GM12891 (cell line): ENCODE results near the gene CX3CR1.
"Not testable (repeated sequence)": the region's sequence is repeated elsewhere in the genome, so short reads cannot be mapped to it uniquely, and the experiment has no call there.

Source experiments
- DNase-seq: peaks from one replicate; pipeline ENCODE4 v3.0.0; 2011; ENCODE audit warnings: low spot score; ENCODE audit not compliant: insufficient read length
- FAIRE-seq: peaks from 2 replicates; lab custom pipeline; 2011; peaks lifted over from hg19 to GRCh38; lab: Jason Lieb, UNC
- PAX5 ChIP-seq: IDR thresholded peaks from 2 replicates; pipeline ENCODE4 v1.6.1; 2011; ENCODE audit warnings: low read length, moderate library complexity, mild to moderate bottlenecking; ENCODE audit not compliant: insufficient read depth, severe bottlenecking
- POLR2A ChIP-seq: IDR thresholded peaks from 2 replicates; pipeline ENCODE4 v1.6.1; 2011; ENCODE audit warnings: low read depth, low read length, control low read depth
- POLR2AphosphoS5 ChIP-seq: IDR thresholded peaks from 2 replicates; pipeline ENCODE4 v1.6.1; 2011; ENCODE audit warnings: low read depth, low read length, control low read depth
- POU2F2 ChIP-seq: IDR thresholded peaks from 2 replicates; pipeline ENCODE4 v1.6.1; 2011; ENCODE audit warnings: low read depth, mild to moderate bottlenecking, control low read depth, low read length, moderate library complexity
- SPI1 ChIP-seq: IDR thresholded peaks from 2 replicates; pipeline ENCODE4 v1.6.1; 2011; ENCODE audit warnings: low read depth, low read length, control low read depth
- TAF1 ChIP-seq: IDR thresholded peaks from 2 replicates; pipeline ENCODE4 v1.6.1; 2011; ENCODE audit warnings: low read depth, low read length, control low read depth

The CX3CR1 gene

DNA sequence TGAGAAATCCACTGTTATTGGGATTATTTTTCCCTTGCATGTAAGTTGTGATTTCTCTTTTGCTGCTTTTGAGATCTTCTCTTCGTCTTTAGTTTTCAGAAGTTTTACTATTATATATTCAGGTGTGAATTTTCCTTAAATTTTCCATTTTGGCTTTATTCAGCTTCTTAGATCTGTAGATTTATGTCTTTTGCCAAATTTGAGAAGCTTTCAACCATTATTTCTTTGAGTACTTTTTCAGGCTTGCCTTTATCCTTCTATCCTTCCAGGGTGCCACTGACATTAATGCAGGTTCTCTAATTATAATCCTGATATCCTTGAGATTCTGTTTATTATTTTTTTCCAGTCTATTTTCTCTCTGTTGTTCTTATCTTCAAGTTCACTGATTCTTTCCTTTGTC, 49.4 kb downstream of the CX3CR1 start:
- FAIRE-seq (no peak), DNase-seq (no peak)
- TF ChIP-seq PAX5 (no peak), SPI1 (no peak), POLR2AphosphoS5 (no peak), POLR2A (no peak), TAF1 (no peak), POU2F2 (no peak)

DNA sequence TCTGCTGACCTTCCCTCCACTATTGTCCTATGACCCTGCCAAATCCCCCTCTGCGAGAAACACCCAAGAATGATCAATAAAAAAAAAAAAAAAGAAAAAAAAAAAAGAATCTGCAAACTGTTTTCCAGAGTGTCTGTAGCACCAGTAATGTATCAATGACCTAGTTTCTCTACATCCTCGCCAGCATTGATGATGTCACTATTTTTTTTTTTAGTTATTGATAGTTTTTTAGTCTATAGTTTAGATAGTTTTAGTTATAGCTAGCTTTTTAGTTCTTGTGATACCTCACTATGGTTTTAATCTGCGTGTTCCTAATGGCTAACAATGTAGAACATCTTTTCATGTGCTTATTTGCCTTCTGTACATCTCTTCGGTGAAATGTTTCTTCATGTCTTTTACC, 51.3 kb downstream of the CX3CR1 start:
- no peak for DNase-seq
- FAIRE-seq, result no peak
- TF ChIP-seq POLR2AphosphoS5 (no peak), POU2F2 (no peak), POLR2A (no peak), TAF1 (no peak), SPI1 (no peak), PAX5 (no peak)

DNA sequence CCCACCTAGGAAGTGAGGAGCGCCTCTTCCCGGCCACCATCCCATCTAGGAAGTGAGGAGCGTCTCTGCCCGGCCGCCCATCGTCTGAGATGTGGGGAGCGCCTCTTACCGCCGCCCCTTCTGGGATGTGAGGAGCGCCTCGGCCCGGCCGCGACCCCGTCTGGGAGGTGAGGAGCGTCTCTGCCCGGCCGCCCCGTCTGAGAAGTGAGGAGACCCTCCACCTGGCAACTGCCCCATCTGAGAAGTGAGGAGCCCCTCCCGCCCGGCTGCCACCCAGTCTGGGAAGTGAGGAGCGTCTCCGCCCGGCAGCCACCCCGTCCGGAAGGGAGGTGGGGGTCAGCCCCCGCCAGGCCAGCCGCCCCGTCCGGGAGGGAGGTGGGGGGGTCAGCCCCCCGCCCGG, 52.2 kb downstream of the CX3CR1 start:
- FAIRE-seq, DNase-seq: not testable (repeated sequence)

- FAIRE-seq, result no peak
- TF ChIP-seq POLR2AphosphoS5, result no peak
- TF ChIP-seq SPI1, result peak; percentile 92
- DNase-seq, result peak; percentile 19
Observed at GRCh38 chr3:39226106-39226741, 53.6 kb downstream of the CX3CR1 start.

- TF ChIP-seq PAX5 (no peak), TAF1 (no peak), POU2F2 (no peak), SPI1 (no peak), POLR2AphosphoS5 (no peak), POLR2A (no peak)
- DNase-seq (no peak), FAIRE-seq (no peak)
Observed at GRCh38 chr3:39224288-39224687, 55.5 kb downstream of the CX3CR1 start.

GRCh38 chr3:39222939-39223338, 56.9 kb downstream of the CX3CR1 start:
- TF ChIP-seq SPI1 (no peak), POLR2AphosphoS5 (no peak), POU2F2 (no peak), POLR2A (no peak), PAX5 (no peak)
- DNase-seq (no peak), FAIRE-seq (no peak)

GRCh38 chr3:39222462-39222861, 57.4 kb downstream of the CX3CR1 start:
- TF ChIP-seq POLR2A (no peak), SPI1 (no peak), POU2F2 (no peak), PAX5 (no peak), POLR2AphosphoS5 (no peak), TAF1 (no peak)
- DNase-seq, result no peak
- FAIRE-seq, result no peak

- TF ChIP-seq SPI1 (no peak), POLR2AphosphoS5 (no peak)
- FAIRE-seq (peak; percentile 84), DNase-seq (no peak)
Observed at GRCh38 chr3:39221141-39221530, 58.7 kb downstream of the CX3CR1 start.

GRCh38 chr3:39220407-39221140, 59.3 kb downstream of the CX3CR1 start:
- FAIRE-seq (no peak), DNase-seq (no peak)
- TF ChIP-seq POLR2AphosphoS5, result no peak
- TF ChIP-seq POU2F2, result no peak
- TF ChIP-seq POLR2A, result no peak
- no peak for TF ChIP-seq PAX5
- no peak for TF ChIP-seq TAF1
- no peak for TF ChIP-seq SPI1

GRCh38 chr3:39219702-39220101, 60.1 kb downstream of the CX3CR1 start:
- no peak for DNase-seq
- no peak for TF ChIP-seq TAF1
- no peak for TF ChIP-seq PAX5
- TF ChIP-seq SPI1, result no peak
- TF ChIP-seq POU2F2, result no peak
- no peak for TF ChIP-seq POLR2AphosphoS5
- no peak for TF ChIP-seq POLR2A
- peak; percentile 68 for FAIRE-seq
